Tibial nerve (tissue), 4 donors: ENCODE results near the gene KIF6. TPM values are rescaled to one million over a fixed set of nuclear protein-coding genes. Genes with fewer than 3 reads are reported as not detected.
A peak's percentile ranks its signal among the peaks of the same experiment; 100 is the strongest.

Source experiments
- DNase-seq, 2 donors: peaks; one replicate each; pipeline ENCODE4 v3.0.0-alpha.2; 2019; ENCODE audit warnings: low spot score in 2 of 2
- H3K27ac ChIP-seq, 4 donors: fragments of 200-600 bp; sonication (generic) in 3 of 4; one replicate each; pipeline ENCODE4 v1.5.1; 2017 to 2019; ENCODE audit warnings: mild to moderate bottlenecking in 1 of 4
- H3K27me3 ChIP-seq, 2 donors: fragments of 200-600 bp; sonication (generic) in 1 of 2; one replicate each; pipeline versions ENCODE4 v1.5.1 to v1.6.0; 2017 to 2019
- H3K36me3 ChIP-seq, 3 donors: fragments of 200-600 bp; sonication (generic); one replicate each; pipeline ENCODE4 v1.5.1; 2018 to 2019
- H3K4me1 ChIP-seq, 4 donors: fragments of 200-600 bp; sonication (generic) in 3 of 4; one replicate each; pipeline ENCODE4 v1.5.1; 2017 to 2019
- H3K4me3 ChIP-seq, 4 donors: fragments of 200-600 bp; sonication (generic) in 3 of 4; one replicate each; pipeline ENCODE4 v1.5.1; 2017 to 2019; ENCODE audit warnings: mild to moderate bottlenecking in 1 of 4, moderate library complexity in 1 of 4
- H3K9me3 ChIP-seq, 4 donors: fragments of 200-600 bp; sonication (generic) in 3 of 4; one replicate each; pipeline ENCODE4 v1.5.1; 2017 to 2019
- EP300 ChIP-seq, 2 donors: sonication (generic); formaldehyde crosslinking; IDR thresholded peaks; one replicate each; pipeline ENCODE4 v1.6.1; 2017; ENCODE audit warnings: antibody characterized with exemption in 2 of 2, mild to moderate bottlenecking in 1 of 2
- POLR2A ChIP-seq, 2 donors: fragments of 450-650 bp; IDR thresholded peaks; one replicate each; pipeline ENCODE4 v1.6.1; 2017; ENCODE audit warnings: antibody characterized with exemption in 2 of 2, mild to moderate bottlenecking in 2 of 2, moderate library complexity in 2 of 2
- whole genome bisulfite sequencing, 2 donors: methylation state at CpG; one replicate each; pipeline ENCODE4 v1.1.5; 2018; 5-methylcytosine and 5-hydroxymethylcytosine counted together
- total RNA-seq, 4 donors: library from RNA; depleted of rRNA; stranded (reverse); fragments of >200 nt; gene quantifications; one replicate each; pipeline ENCODE4 v1.1.0, GENCODE V29; 2016
- TF ChIP-seq, protein P1 (sequence below), 5 experiments: fragments of 200-600 bp in 3 of 5; fragments of 450-650 bp in 2 of 5; sonication (generic) in 3 of 5; IDR thresholded peaks; one replicate each; pipeline ENCODE4 v1.5.1; 2016 to 2019; ENCODE audit warnings: antibody characterized with exemption in 5 of 5, mild to moderate bottlenecking in 3 of 5, moderate library complexity in 2 of 5

Gene KIF6
- total RNA-seq, 4 donors from 2014 or later, result 0.22 to 0.59 TPM; not detected in 2

- no peaks in the 10 kb centered on the region for H3K36me3 ChIP-seq
- TF ChIP-seq POLR2A (IDR thresholded peaks at IDR 0.05), result no peak
- no peak for TF ChIP-seq EP300 (IDR thresholded peaks at IDR 0.05)
- TF ChIP-seq, protein P1, sequence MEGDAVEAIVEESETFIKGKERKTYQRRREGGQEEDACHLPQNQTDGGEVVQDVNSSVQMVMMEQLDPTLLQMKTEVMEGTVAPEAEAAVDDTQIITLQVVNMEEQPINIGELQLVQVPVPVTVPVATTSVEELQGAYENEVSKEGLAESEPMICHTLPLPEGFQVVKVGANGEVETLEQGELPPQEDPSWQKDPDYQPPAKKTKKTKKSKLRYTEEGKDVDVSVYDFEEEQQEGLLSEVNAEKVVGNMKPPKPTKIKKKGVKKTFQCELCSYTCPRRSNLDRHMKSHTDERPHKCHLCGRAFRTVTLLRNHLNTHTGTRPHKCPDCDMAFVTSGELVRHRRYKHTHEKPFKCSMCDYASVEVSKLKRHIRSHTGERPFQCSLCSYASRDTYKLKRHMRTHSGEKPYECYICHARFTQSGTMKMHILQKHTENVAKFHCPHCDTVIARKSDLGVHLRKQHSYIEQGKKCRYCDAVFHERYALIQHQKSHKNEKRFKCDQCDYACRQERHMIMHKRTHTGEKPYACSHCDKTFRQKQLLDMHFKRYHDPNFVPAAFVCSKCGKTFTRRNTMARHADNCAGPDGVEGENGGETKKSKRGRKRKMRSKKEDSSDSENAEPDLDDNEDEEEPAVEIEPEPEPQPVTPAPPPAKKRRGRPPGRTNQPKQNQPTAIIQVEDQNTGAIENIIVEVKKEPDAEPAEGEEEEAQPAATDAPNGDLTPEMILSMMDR (IDR thresholded peaks at IDR 0.05), result no peak
These were observed 158.1 kb downstream of the KIF6 start for GRCh38 chr6:39567091-39567490.

DNA sequence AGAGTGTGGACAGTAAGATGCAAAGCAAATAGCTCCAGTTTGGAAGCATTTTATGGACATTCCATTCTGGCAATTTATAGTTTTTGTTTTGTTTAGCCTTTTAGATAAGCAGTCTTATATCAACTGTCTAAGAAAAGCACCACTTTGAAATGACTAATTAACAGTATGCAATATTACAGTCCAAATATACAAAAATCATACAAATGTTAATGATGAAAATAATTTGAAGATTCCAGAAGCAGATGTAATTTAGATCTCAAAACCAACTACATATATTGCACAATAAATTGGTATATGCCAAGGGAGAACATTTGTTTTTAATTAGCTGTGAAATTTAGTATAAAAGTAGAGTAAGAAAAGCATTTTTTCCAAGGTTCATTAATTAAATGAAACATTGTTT lies 158.8 kb downstream of the KIF6 start:
- no peaks in the 10 kb centered on the region for H3K4me1 ChIP-seq
- TF ChIP-seq POLR2A (IDR thresholded peaks at IDR 0.05), result no peak
- no peak for TF ChIP-seq EP300 (IDR thresholded peaks at IDR 0.05)
- TF ChIP-seq, protein P1 (IDR thresholded peaks at IDR 0.05), result no peak
- no peak overlapping the region for H3K4me3 ChIP-seq
- H3K27me3 ChIP-seq, result no peaks in the 10 kb centered on the region
- no peaks in the 10 kb centered on the region for H3K9me3 ChIP-seq
- no peaks in the 10 kb centered on the region for H3K36me3 ChIP-seq
- no peak for DNase-seq
- H3K27ac ChIP-seq, result no peak overlapping the region

More at GRCh38 chr6:39567091-39567490, 158.1 kb downstream of the KIF6 start:
- no peak for DNase-seq
- Histone ChIP-seq H3K27me3 (no peaks in the 10 kb centered on the region), H3K4me1 (no peaks in the 10 kb centered on the region), H3K27ac (no peak overlapping the region), H3K4me3 (no peak overlapping the region), H3K9me3 (no peaks in the 10 kb centered on the region)
- 79 to 88% methylated on average over 2 of the region's 2 CpGs for WGBS, 2 donors

DNA sequence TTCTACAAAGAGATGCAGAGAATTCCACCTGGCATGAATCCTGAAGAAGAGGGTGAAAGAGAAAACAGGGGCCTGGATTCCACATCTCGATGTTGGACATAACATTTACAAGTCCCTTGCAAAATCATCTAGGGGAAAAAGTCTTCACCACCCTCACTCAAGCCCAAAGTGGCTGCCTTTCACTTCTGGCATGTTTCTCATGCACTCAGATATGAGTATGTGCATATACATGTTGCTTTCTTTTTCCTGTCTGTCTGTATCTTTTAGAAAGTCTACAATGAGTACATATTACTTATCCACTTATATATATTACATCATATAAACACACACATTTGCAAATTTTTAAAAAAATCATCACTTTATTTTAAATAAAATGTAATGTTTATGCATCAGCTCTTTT lies 159.3 kb downstream of the KIF6 start:
- Histone ChIP-seq H3K4me3 (no peak overlapping the region), H3K36me3 (no peaks in the 10 kb centered on the region), H3K27me3 (no peaks in the 10 kb centered on the region), H3K4me1 (no peaks in the 10 kb centered on the region), H3K27ac (no peak overlapping the region), H3K9me3 (no peaks in the 10 kb centered on the region)
- no peak for DNase-seq
- TF ChIP-seq, protein P1 (IDR thresholded peaks at IDR 0.05), result no peak
- no peak for TF ChIP-seq EP300 (IDR thresholded peaks at IDR 0.05)
- no peak for TF ChIP-seq POLR2A (IDR thresholded peaks at IDR 0.05)
- 74 to 90% methylated on average over 1 of the region's 1 CpG for WGBS, 2 donors

DNA sequence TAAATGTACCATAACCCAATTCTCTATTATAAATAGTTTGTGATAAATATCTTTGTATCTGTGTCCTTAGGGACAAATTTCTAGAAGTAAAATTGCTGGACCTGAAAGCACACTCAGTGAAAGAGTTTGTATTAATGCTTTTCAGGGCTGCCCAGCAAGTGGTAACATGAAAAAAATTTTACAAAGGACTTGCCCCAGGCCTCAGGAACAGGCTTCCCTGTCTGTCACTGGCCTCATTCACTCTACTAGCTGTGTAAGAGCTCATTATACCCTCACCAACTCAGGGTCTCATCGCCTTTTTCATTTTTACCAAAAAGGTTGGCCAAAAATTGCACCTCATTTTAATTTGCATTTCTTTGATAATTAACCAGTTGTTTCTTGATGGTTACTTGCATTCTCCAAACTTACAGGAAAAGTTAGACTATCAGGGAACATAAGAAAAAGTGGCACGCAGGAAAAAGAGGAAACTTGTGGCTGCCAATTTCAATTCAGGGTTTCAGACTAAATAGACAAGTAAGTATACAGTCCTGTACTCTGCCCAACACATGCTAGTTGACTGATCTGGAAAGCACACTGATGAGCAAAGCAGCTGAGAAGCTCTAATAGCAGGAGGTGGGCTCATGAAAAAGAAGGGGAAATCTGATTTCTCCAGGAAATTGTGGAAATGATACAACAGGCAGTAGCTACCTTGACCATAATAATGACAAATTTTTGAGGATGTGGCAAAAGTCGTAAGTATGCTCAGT lies 161.5 kb downstream of the KIF6 start:
- Histone ChIP-seq H3K4me1 (no peaks in the 10 kb centered on the region), H3K4me3 (no peak overlapping the region), H3K27ac (no peak overlapping the region), H3K27me3 (no peaks in the 10 kb centered on the region), H3K9me3 (no peaks in the 10 kb centered on the region), H3K36me3 (no peaks in the 10 kb centered on the region)
- whole genome bisulfite sequencing, 2 donors, result 77 to 78% methylated on average over 3 of the region's 3 CpGs
- no peak for TF ChIP-seq POLR2A (IDR thresholded peaks at IDR 0.05)
- TF ChIP-seq EP300 (IDR thresholded peaks at IDR 0.05), result no peak
- TF ChIP-seq, protein P1 (IDR thresholded peaks at IDR 0.05), result no peak
- DNase-seq, result no peak

DNA sequence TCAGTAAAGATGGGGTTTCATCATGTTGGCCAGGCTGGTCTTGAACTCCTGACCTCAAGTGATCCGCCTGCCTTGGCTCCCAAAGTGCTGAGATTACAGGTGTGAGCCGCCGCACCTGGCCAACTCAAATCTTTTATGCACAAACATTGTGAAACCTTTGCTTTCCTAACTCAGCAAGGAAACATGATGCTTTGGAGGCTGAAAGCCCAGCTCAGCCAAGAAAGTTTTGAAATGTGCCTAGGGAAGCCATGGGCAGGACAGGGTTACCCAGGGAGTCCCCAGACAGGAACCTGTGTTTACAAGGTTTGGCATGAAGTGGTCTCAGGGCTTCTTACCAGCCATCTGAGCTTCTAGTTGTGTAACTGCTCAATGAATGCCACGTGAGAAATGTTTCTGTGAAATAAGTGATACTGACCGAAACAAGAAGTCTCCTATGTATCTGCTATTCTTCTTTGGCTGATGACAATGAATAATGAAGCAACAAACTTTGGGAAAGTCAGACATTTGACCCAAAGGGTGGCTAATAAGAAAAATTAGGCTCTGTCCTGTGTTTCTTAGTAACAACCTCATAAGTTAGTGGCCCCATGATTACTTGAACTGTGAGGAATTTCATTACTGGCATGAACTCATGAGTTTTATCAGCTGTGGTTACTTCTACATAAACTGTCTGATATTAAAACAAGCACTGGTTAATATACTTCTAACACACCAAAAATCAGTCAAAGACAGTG lies 163.5 kb downstream of the KIF6 start:
- Histone ChIP-seq H3K4me1 (no peaks in the 10 kb centered on the region), H3K9me3 (no peaks in the 10 kb centered on the region), H3K36me3 (no peaks in the 10 kb centered on the region), H3K4me3 (no peak overlapping the region), H3K27ac (no peak overlapping the region), H3K27me3 (no peaks in the 10 kb centered on the region)
- TF ChIP-seq POLR2A (IDR thresholded peaks at IDR 0.05), result no peak
- TF ChIP-seq EP300 (IDR thresholded peaks at IDR 0.05), result peak in 1 of 2 donors; percentile 38
- TF ChIP-seq, protein P1 (IDR thresholded peaks at IDR 0.05), result no peak
- DNase-seq, result no peak
- WGBS, 2 donors, result 71 to 75% methylated on average over 5 of the region's 5 CpGs
